Lower leg skin (tissue), 4 donors: ENCODE data around the gene FMO1. TPM values are rescaled to one million over a fixed set of nuclear protein-coding genes. Genes with fewer than 3 reads are reported as not detected.

ENCODE experiments used
- DNase-seq, 2 donors: peaks; one replicate each; pipeline ENCODE4 v3.0.0-alpha.2; 2019; ENCODE audit warnings: low spot score in 2 of 2
- H3K4me3 ChIP-seq: fragments of 200-600 bp; sonication (generic); 2 replicates; pipeline ENCODE4 v1.5.1; 2017; ENCODE audit warnings: mild to moderate bottlenecking, low read depth; ENCODE audit not compliant: poor library complexity, severe bottlenecking
- POLR2A ChIP-seq, 2 donors: fragments of 450-650 bp; IDR thresholded peaks; one replicate each; pipeline ENCODE4 v1.6.1; 2016 to 2017; ENCODE audit warnings: antibody characterized with exemption in 2 of 2, mild to moderate bottlenecking in 1 of 2, moderate library complexity in 1 of 2
- WGBS, 2 donors: methylation state at CpG; one replicate each; pipeline ENCODE4 v1.1.5; 2018; 5-methylcytosine and 5-hydroxymethylcytosine counted together
- intact Hi-C: fragments of 100-400 bp; cut with DNase I; formaldehyde crosslinking; loops from one replicate; pipeline ENCODE4 v1.15.0; 2023; ENCODE audit warnings: low total_unique reads
- total RNA-seq, 4 donors: library from RNA; depleted of rRNA; stranded (reverse); fragments of >200 nt; gene quantifications; one replicate each; pipeline ENCODE4 v1.1.0, GENCODE V29; 2016
- TF ChIP-seq, protein P1 (sequence below), 3 donors: fragments of 450-650 bp; IDR thresholded peaks; one replicate each; pipeline ENCODE4 v1.5.1; 2016; ENCODE audit warnings: antibody characterized with exemption in 3 of 3, mild to moderate bottlenecking in 3 of 3, moderate library complexity in 2 of 3

FMO1 gene
- total RNA-seq, 4 donors from 2014 or later = 0.53 to 3.4 (median 2.2) TPM

GRCh38 chr1:171245458-171246064 is 2.7 kb upstream of the FMO1 start:
- intact Hi-C loops = loop anchor here (10.0 kb wide), 1 partner anchor 69 kb away; the partner anchor contains the start of gene FMO4
- 44% methylated on average over 6 of the region's 6 CpGs for WGBS, 2 donors
- DNase-seq = no peak
- TF ChIP-seq, protein P1, sequence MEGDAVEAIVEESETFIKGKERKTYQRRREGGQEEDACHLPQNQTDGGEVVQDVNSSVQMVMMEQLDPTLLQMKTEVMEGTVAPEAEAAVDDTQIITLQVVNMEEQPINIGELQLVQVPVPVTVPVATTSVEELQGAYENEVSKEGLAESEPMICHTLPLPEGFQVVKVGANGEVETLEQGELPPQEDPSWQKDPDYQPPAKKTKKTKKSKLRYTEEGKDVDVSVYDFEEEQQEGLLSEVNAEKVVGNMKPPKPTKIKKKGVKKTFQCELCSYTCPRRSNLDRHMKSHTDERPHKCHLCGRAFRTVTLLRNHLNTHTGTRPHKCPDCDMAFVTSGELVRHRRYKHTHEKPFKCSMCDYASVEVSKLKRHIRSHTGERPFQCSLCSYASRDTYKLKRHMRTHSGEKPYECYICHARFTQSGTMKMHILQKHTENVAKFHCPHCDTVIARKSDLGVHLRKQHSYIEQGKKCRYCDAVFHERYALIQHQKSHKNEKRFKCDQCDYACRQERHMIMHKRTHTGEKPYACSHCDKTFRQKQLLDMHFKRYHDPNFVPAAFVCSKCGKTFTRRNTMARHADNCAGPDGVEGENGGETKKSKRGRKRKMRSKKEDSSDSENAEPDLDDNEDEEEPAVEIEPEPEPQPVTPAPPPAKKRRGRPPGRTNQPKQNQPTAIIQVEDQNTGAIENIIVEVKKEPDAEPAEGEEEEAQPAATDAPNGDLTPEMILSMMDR (IDR thresholded peaks at IDR 0.05) = peak in 1 of 3 donors; percentile 37
- no peak for TF ChIP-seq POLR2A (IDR thresholded peaks at IDR 0.05)
- no peak overlapping the region for H3K4me3 ChIP-seq

DNA sequence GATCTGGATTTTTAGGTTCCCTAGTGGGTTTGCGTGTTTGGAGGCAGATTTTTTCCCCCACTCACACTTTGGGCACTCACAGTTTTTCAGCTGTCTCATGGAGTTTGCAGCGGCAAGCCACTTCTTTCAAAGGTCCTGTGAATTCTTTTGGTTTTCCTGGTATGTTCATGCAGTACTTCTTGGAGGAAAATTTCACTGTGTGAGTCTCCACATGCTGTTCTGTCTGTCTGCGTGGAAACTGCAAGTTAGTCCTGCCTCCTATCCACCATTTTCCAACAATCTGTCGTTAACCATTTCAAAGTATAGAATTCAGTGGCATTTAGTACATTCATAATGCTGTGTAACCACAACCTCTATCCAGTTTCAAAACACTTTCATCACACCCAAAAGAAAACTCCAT is 793 bp upstream of the FMO1 start:
- no peak for DNase-seq
- WGBS, 2 donors = 75 to 86% methylated on average over 4 of the region's 4 CpGs
- TF ChIP-seq POLR2A (IDR thresholded peaks at IDR 0.05) = no peak
- TF ChIP-seq, protein P1 (IDR thresholded peaks at IDR 0.05) = no peak
- no peak overlapping the region for H3K4me3 ChIP-seq
- intact Hi-C loops = loop anchor here (10.0 kb wide), 1 partner anchor 67 kb away; the partner anchor contains the start of gene FMO4

DNA sequence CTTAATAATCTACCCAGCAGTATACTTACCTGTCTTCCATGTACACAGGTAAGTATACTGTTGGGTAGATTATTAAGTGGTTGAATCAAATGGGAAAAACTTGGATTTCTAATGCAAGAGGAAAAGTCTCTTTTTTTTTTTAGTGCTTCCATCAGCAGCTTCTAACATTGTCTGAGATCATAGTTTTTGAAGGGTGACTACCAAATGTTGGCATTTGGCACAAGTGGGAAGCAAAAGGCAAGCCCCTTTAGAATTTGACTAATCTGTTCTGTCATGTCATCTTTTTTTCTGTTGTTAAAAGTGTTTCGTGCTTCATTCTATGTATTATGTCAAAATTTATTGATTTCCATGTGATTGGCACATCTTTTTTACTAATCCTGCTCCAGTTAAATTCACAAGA is 547 bp downstream of the FMO1 start:
- 37 to 94% methylated on average over 1 of the region's 1 CpG for WGBS, 2 donors
- no peak for DNase-seq
- intact Hi-C loops = loop anchor here (10.0 kb wide), 1 partner anchor 66 kb away; the partner anchor contains the start of gene FMO4
- TF ChIP-seq POLR2A (IDR thresholded peaks at IDR 0.05) = no peak
- TF ChIP-seq, protein P1 (IDR thresholded peaks at IDR 0.05) = no peak
- H3K4me3 ChIP-seq = no peak overlapping the region

DNA sequence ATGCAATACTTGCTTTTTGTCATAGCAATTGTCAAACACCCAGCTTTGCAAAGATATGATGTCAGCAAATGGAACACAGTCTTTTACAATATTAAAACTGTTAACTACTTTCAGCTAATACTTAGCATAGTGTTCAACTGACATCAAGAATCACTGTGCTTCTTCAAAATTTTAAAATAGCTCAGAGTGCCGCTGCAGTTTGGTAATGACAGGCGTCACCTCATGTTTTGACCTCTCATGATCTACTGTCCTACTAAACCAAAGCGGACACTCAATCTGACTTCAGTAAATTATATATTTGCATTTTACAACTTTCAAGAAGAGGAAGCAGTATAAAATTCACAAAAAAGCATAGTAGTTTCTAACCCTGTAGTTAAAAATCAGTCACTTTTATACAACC is 2.0 kb downstream of the FMO1 start:
- TF ChIP-seq POLR2A (IDR thresholded peaks at IDR 0.05) = no peak
- TF ChIP-seq, protein P1 (IDR thresholded peaks at IDR 0.05) = no peak
- WGBS, 2 donors = 85 to 96% methylated on average over 3 of the region's 3 CpGs
- intact Hi-C loops = no loop called here
- DNase-seq = no peak
- H3K4me3 ChIP-seq = no peak overlapping the region

DNA sequence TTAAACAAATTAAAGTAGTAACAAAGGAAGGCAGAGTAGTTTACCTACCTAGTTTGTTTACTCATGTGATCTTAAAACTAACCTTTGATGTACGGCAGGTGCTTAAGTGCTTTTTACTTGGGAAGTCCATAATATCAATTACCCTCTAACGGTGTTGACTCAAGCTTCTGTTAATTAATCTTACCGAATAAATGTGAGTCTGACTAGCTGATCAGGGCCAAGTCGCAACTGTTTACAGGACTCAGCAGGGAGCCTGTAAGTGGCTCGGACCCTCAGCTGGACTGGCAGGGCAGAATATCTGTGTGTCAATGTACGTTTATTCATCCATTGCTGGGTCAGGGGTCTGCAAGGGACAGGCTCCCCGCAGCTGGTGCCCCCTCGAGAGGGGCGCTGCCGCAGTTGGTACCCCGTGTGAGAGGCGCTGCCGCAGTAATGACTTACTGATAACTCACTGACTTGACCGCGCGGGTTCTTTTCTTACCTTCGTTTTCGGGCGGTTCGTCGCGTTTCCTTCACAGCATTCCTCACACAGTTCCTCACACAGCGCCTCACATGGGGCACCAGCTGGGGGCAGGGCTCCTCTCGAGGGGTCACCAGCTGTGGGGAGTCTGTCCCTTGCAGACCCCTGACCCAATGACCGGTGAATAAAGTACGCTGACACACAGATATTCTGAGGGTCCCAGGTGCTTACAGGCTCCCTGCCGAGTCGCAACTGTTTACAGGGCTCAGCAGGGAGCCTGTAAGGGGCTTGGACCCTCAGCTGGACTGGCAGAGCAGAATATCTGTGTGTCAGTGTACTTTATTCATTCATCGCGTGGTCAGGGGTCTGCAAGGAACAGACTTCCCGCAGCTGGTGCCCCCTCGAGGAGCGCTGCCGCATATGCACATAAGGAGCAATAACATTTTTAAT is 3.0 kb downstream of the FMO1 start:
- 5 to 8% methylated on average over 33 to 34 of the region's 34 CpGs for WGBS, 2 donors
- intact Hi-C loops = no loop called here
- DNase-seq = no peak

More for the DNA sequence above, 3.0 kb downstream of the FMO1 start:
- TF ChIP-seq, protein P1 (IDR thresholded peaks at IDR 0.05) = no peak
- TF ChIP-seq POLR2A (IDR thresholded peaks at IDR 0.05) = no peak
- H3K4me3 ChIP-seq = peak overlapping the region; percentile 18
